GM06990 (cell line): ENCODE data around the gene CLEC1B.
"Not testable (repeated sequence)": the region's sequence is repeated elsewhere in the genome, so short reads cannot be mapped to it uniquely, and the experiment has no call there.

Experiments used
- DNase-seq: peaks from one replicate; pipeline ENCODE4 v3.0.0-alpha.2; 2011; ENCODE audit not compliant: insufficient read length; ENCODE audit errors: extremely low read depth
- H3K27me3 ChIP-seq: replicated peaks from 2 replicates; pipeline ENCODE4 v1.6.0; 2011; ENCODE audit warnings: low read length; ENCODE audit not compliant: control insufficient read depth, insufficient read depth
- H3K36me3 ChIP-seq: 2 replicates; pipeline ENCODE4 v1.5.1; 2011; ENCODE audit warnings: low read length; ENCODE audit not compliant: control insufficient read depth, insufficient read depth
- H3K4me3 ChIP-seq: replicated peaks from 2 replicates; pipeline ENCODE4 v1.5.1; 2011; ENCODE audit warnings: low read depth, mild to moderate bottlenecking, control low read depth, low read length
- TF ChIP-seq, protein P1 (sequence below): IDR thresholded peaks from 2 replicates; pipeline ENCODE4 v1.5.1; 2011; ENCODE audit warnings: low read length, control low read depth, mild to moderate bottlenecking, inconsistent platforms; ENCODE audit not compliant: insufficient read depth, poor library complexity, severe bottlenecking

The CLEC1B gene

DNA sequence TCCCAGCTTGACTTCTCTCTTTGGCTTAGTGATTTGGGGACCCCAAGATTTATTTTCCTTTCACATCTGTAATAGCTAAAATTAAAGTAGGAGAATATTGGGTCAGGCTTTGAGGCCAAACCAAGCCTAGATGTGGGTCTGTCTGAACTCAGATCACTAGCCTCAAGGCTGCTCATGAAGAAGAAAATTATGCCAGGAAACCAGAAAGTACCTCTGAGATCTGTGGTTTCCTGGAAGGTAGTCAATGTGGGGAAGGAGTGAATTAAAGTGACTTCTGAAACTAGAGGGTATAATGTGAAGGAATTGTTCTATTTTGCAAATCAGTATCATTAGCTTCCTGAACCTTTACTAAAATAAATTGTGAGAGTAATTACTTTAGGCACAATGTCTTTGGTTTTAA is 41.1 kb downstream of the CLEC1B start:
- Histone ChIP-seq H3K36me3 (no peaks in the 10 kb centered on the region), H3K27me3 (no peaks in the 10 kb centered on the region), H3K4me3 (no peak overlapping the region)
- no peak for DNase-seq
- TF ChIP-seq, protein P1, sequence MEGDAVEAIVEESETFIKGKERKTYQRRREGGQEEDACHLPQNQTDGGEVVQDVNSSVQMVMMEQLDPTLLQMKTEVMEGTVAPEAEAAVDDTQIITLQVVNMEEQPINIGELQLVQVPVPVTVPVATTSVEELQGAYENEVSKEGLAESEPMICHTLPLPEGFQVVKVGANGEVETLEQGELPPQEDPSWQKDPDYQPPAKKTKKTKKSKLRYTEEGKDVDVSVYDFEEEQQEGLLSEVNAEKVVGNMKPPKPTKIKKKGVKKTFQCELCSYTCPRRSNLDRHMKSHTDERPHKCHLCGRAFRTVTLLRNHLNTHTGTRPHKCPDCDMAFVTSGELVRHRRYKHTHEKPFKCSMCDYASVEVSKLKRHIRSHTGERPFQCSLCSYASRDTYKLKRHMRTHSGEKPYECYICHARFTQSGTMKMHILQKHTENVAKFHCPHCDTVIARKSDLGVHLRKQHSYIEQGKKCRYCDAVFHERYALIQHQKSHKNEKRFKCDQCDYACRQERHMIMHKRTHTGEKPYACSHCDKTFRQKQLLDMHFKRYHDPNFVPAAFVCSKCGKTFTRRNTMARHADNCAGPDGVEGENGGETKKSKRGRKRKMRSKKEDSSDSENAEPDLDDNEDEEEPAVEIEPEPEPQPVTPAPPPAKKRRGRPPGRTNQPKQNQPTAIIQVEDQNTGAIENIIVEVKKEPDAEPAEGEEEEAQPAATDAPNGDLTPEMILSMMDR: no peak

DNA sequence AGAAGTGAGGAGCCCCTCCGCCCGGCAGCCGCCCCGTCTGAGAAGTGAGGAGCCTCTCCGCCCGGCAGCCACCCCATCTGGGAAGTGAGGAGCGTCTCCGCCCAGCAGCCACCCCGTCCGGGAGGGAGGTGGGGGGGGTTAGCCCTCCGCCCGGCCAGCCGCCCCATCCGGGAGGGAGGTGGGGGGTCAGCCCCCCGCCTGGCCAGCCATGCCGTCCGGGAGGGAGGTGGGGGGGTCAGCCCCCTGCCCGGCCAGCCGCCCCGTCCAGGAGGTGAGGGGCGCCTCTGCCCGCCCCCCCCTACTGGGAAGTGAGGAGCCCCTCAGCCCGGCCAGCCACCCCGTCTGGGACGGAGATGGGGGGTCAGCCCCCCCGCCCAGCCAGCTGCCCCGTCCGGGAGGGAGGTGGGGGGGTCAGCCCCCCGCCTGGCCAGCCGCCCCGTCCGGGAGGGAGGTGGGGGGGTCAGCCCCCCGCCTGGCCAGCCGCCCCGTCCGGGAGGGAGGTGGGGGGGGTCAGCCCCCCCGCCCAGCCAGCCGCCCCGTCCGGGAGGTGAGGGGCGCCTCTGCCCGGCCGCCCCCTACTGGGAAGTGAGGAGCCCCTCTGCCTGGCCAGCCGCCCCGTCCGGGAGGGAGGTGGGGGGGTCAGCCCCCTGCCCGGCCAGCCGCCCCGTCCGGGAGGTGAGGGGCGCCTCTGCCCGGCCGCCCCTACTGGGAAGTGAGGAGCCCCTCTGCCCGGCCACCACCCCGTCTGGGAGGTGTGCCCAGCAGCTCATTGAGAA is 45.8 kb downstream of the CLEC1B start:
- DNase-seq, H3K36me3 ChIP-seq, H3K4me3 ChIP-seq, H3K27me3 ChIP-seq: not testable (repeated sequence)

DNA sequence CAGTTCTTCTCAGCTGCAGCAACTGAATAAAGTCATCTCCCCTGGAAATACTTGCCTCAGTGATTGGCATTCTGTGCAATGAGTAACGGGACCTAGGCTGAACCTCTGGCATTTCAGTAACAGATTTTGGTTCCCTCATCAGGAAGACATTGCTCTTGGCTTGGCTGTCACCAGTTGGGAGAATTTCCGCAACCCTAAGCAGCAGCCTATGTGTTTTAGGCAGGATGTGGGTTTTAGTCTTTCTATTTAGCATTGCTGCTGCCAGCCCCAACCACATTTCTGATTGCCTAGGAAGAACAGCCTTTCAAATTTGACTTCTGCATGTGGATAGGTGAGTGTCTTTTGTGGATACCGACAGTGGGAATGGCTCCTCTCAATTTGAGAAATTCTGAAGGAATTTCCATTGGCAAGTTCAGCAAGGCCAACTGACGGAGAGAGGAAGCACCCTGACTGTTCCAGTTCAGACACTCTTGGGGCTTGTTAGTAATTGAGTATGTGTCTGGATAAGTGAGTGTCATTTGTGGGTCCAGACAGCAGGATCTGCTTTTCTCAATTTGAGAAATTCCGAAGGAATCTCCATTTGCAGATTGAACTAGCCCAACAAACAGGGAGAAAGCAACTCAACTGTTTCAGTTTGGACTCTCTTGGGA is 47.8 kb downstream of the CLEC1B start:
- no peaks in the 10 kb centered on the region for H3K27me3 ChIP-seq
- H3K4me3 ChIP-seq: no peak overlapping the region
- DNase-seq: no peak
- H3K36me3 ChIP-seq: no peaks in the 10 kb centered on the region
- TF ChIP-seq, protein P1: no peak

DNA sequence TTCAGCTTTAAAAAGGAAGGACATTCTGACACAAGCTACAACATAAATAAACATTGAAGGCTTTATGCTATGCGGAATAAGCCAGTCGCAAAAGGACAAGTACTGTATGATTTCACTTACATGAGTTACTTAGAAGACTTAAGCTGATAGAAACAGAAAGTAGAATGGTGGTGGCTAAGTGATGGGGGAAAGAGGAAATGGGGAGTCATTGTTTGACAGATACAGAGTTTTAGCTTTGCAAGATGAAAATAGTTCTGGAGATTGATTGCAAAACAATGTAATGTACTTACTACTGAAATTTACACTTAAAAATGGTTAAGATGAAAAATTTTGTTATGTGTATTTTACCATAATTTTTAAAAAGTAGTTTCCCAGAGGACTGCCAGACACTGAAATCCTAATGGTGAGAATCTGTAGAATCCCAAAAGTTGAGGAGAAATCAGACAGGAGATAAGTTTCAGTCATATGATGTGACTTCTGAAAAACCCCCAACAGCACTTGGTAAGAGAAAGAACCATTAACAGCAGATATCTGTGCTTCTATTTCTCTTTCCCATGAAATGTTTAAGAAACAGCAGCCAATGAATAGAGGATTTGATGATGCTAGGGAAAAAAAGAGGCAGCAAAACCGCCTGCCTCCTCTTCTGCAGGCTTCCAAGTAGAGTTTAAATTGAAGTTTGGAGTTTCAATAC is 50.2 kb downstream of the CLEC1B start:
- no peaks in the 10 kb centered on the region for H3K36me3 ChIP-seq
- no peaks in the 10 kb centered on the region for H3K27me3 ChIP-seq
- peak; percentile 28 for DNase-seq
- H3K4me3 ChIP-seq: no peak overlapping the region
- TF ChIP-seq, protein P1: no peak

DNA sequence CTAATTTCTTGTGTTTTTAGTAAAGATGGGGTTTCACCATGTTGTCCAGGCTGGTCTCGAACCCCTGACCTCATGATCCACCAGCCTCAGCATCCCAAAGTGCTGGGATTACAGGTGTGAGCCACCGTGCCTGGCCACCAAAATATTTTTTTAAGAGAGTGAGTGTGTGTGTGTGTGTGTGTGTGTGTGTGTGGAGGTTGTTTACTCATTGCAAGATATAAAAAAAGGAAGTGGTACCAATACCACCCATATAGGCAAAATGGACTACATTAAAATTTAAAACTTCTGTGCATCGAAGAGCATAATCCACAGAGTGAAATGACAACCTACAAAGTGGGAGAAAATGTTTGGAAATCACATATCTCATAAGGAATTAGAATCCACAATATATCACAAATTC is 51.2 kb downstream of the CLEC1B start:
- TF ChIP-seq, protein P1: no peak
- H3K27me3 ChIP-seq: peaks cover 3% of the 10 kb centered on the region; the same call in 1 of the 2 replicates

DNA sequence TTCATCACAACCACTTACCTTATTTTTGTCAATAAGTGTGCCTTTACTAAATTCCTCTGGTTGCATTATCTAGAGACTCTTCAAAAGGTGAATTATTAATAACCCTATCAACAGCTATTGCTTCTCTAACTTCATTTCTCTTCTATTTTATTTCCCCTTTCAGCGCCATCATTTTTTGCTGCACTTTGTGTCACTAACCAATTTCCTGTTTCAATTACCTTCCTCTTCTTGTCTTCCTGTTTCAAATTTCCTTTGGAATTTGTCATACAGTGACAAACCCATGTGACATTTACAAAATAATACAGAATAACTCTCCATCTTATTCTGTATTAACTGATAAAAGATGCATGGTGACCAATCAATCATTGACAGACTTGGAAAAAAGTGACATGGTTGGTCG is 54.5 kb downstream of the CLEC1B start:
- no peaks in the 10 kb centered on the region for H3K36me3 ChIP-seq
- DNase-seq: no peak
- peaks cover 3% of the 10 kb centered on the region; the same call in 1 of the 2 replicates for H3K27me3 ChIP-seq

More for the DNA sequence above, 51.2 kb downstream of the CLEC1B start:
- H3K36me3 ChIP-seq: no peaks in the 10 kb centered on the region
- no peak overlapping the region for H3K4me3 ChIP-seq
- no peak for DNase-seq

More for the DNA sequence above, 54.5 kb downstream of the CLEC1B start:
- H3K4me3 ChIP-seq: no peak overlapping the region
- TF ChIP-seq, protein P1: no peak
